Measurements from ENCODE around the gene TMEFF2. TPM values are rescaled to one million over a fixed set of nuclear protein-coding genes. Genes with fewer than 3 reads are reported as not detected.

The TMEFF2 gene
- total and polyA plus RNA-seq, 4 donors, result 0.08 TPM; not detected in 3

DNA sequence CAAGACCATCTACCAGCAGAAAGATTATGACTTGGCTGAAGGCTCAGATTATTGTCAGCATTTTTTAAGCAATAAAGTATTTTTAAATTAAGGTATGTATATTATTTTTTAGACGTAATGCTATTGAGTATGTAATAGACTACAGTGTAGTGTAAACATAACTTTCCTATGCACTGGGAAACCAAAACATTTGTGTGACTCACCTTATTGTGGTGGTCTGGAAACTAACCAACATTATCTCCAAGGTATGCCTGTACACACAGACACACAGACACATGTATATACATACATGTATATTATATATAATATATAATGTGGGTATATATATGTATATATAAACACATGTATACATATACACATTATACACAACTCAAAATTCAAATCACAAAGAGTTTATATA is 9.1 kb upstream of the TMEFF2 start:
- H3K9ac ChIP-seq (ENCODE audit: low read depth in 1 of 2, low read length in 2 of 2), result no peak overlapping the region
- DNase-seq (ENCODE audit: low spot score), result no peak
- no peaks in the 10 kb centered on the region for H3K36me3 ChIP-seq (ENCODE audit: control insufficient read depth in 4 of 4, insufficient read depth in 3 of 4, low read depth in 1 of 4, low read length in 3 of 4)
- no peak for TF ChIP-seq TAF1 (conservative IDR thresholded peaks at IDR 0.05)
- TF ChIP-seq RXRA (IDR thresholded peaks at IDR 0.05), result no peak
- TF ChIP-seq FOXA1 (IDR thresholded peaks at IDR 0.05), result no peak
- TF ChIP-seq, protein P1, sequence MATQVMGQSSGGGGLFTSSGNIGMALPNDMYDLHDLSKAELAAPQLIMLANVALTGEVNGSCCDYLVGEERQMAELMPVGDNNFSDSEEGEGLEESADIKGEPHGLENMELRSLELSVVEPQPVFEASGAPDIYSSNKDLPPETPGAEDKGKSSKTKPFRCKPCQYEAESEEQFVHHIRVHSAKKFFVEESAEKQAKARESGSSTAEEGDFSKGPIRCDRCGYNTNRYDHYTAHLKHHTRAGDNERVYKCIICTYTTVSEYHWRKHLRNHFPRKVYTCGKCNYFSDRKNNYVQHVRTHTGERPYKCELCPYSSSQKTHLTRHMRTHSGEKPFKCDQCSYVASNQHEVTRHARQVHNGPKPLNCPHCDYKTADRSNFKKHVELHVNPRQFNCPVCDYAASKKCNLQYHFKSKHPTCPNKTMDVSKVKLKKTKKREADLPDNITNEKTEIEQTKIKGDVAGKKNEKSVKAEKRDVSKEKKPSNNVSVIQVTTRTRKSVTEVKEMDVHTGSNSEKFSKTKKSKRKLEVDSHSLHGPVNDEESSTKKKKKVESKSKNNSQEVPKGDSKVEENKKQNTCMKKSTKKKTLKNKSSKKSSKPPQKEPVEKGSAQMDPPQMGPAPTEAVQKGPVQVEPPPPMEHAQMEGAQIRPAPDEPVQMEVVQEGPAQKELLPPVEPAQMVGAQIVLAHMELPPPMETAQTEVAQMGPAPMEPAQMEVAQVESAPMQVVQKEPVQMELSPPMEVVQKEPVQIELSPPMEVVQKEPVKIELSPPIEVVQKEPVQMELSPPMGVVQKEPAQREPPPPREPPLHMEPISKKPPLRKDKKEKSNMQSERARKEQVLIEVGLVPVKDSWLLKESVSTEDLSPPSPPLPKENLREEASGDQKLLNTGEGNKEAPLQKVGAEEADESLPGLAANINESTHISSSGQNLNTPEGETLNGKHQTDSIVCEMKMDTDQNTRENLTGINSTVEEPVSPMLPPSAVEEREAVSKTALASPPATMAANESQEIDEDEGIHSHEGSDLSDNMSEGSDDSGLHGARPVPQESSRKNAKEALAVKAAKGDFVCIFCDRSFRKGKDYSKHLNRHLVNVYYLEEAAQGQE (IDR thresholded peaks at IDR 0.05), result no peak
- no peak for TF ChIP-seq YY1 (IDR thresholded peaks at IDR 0.05)
- TF ChIP-seq, protein P2, sequence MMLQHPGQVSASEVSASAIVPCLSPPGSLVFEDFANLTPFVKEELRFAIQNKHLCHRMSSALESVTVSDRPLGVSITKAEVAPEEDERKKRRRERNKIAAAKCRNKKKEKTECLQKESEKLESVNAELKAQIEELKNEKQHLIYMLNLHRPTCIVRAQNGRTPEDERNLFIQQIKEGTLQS (IDR thresholded peaks at IDR 0.05), result no peak
- TF ChIP-seq HNF4A (conservative IDR thresholded peaks at IDR 0.05), result no peak
- no peak for TF ChIP-seq FOXA2 (IDR thresholded peaks at IDR 0.05)
- no peak for TF ChIP-seq RAD21 (IDR thresholded peaks at IDR 0.05)
- TF ChIP-seq, protein P3, sequence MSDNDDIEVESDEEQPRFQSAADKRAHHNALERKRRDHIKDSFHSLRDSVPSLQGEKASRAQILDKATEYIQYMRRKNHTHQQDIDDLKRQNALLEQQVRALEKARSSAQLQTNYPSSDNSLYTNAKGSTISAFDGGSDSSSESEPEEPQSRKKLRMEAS (IDR thresholded peaks at IDR 0.05), result no peak
- TF ChIP-seq, protein P4, sequence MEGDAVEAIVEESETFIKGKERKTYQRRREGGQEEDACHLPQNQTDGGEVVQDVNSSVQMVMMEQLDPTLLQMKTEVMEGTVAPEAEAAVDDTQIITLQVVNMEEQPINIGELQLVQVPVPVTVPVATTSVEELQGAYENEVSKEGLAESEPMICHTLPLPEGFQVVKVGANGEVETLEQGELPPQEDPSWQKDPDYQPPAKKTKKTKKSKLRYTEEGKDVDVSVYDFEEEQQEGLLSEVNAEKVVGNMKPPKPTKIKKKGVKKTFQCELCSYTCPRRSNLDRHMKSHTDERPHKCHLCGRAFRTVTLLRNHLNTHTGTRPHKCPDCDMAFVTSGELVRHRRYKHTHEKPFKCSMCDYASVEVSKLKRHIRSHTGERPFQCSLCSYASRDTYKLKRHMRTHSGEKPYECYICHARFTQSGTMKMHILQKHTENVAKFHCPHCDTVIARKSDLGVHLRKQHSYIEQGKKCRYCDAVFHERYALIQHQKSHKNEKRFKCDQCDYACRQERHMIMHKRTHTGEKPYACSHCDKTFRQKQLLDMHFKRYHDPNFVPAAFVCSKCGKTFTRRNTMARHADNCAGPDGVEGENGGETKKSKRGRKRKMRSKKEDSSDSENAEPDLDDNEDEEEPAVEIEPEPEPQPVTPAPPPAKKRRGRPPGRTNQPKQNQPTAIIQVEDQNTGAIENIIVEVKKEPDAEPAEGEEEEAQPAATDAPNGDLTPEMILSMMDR (IDR thresholded peaks at IDR 0.05; ENCODE audit: low read depth, low read length, missing input control), result no peak
- TF ChIP-seq HNF4G (IDR thresholded peaks at IDR 0.05), result no peak
- no peak for TF ChIP-seq NR2F2 (IDR thresholded peaks at IDR 0.05)
- no peak for TF ChIP-seq SP1 (IDR thresholded peaks at IDR 0.05)
- no peak for TF ChIP-seq GABPA (IDR thresholded peaks at IDR 0.05 in 1 of 2, conservative IDR thresholded peaks at IDR 0.05 in 1 of 2)
- no peak for TF ChIP-seq JUND (IDR thresholded peaks at IDR 0.05)
- no peaks in the 10 kb centered on the region for H3K4me1 ChIP-seq (ENCODE audit: control insufficient read depth in 4 of 4, insufficient read depth in 4 of 4, low read length in 3 of 4)
- WGBS, result 74% methylated on average over 1 of the region's 1 CpG
- peaks cover 0 to 2% (median 0%) of the 10 kb centered on the region in 4 donors for H3K27me3 ChIP-seq (ENCODE audit: control insufficient read depth in 4 of 4, insufficient read depth in 4 of 4, low read length in 3 of 4)
- H3K9me3 ChIP-seq (ENCODE audit: control insufficient read depth in 4 of 4, low read length in 3 of 4), result no peaks in the 10 kb centered on the region
- H3K4me3 ChIP-seq (ENCODE audit: low read depth in 1 of 3, low read length in 3 of 3), result no peak overlapping the region
- no peak overlapping the region for H3K27ac ChIP-seq (ENCODE audit: low read depth in 1 of 2, low read length in 2 of 2)

DNA sequence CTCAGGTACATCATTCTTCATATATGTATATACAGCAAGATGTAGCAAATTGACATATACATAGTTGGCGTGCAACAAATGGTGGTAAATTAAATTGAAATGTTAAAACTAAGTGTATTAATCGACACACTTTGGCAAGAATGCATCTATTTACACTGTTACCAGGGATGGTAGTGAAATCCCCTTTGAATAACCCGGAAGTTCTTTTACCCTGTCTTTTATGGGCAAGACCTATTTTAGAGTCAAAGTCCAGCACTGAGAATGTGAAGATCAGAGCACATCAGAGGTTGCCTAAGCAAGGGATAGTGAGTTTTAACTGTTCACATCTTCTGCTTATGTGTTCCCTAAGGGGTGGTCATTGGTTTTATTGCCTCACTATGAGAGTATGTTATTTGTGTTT is 7.6 kb upstream of the TMEFF2 start:
- TF ChIP-seq, protein P1 (IDR thresholded peaks at IDR 0.05), result no peak
- TF ChIP-seq, protein P2 (IDR thresholded peaks at IDR 0.05), result no peak
- TF ChIP-seq TAF1 (conservative IDR thresholded peaks at IDR 0.05) (no peak), HNF4G (IDR thresholded peaks at IDR 0.05) (no peak), RXRA (IDR thresholded peaks at IDR 0.05) (no peak), SP1 (IDR thresholded peaks at IDR 0.05) (no peak), JUND (IDR thresholded peaks at IDR 0.05) (no peak)
- TF ChIP-seq, protein P4 (IDR thresholded peaks at IDR 0.05; ENCODE audit: low read depth, low read length, missing input control), result no peak
- H3K36me3 ChIP-seq (ENCODE audit: control insufficient read depth in 4 of 4, insufficient read depth in 3 of 4, low read depth in 1 of 4, low read length in 3 of 4), result no peaks in the 10 kb centered on the region
- H3K27ac ChIP-seq (ENCODE audit: low read depth in 1 of 2, low read length in 2 of 2), result no peak overlapping the region
- H3K27me3 ChIP-seq (ENCODE audit: control insufficient read depth in 4 of 4, insufficient read depth in 4 of 4, low read length in 3 of 4), result peaks cover 0 to 8% (median 0%) of the 10 kb centered on the region in 4 donors
- H3K9ac ChIP-seq (ENCODE audit: low read depth in 1 of 2, low read length in 2 of 2), result no peak overlapping the region
- no peaks in the 10 kb centered on the region for H3K9me3 ChIP-seq (ENCODE audit: control insufficient read depth in 4 of 4, low read length in 3 of 4)
- DNase-seq (ENCODE audit: low spot score), result no peak
- no peaks in the 10 kb centered on the region for H3K4me1 ChIP-seq (ENCODE audit: control insufficient read depth in 4 of 4, insufficient read depth in 4 of 4, low read length in 3 of 4)
- 85% methylated on average over 3 of the region's 3 CpGs for WGBS
- H3K4me3 ChIP-seq (ENCODE audit: low read depth in 1 of 3, low read length in 3 of 3), result no peak overlapping the region
